ENCODE results near the gene MT1F.
A peak's percentile ranks its signal among the peaks of the same experiment; 100 is the strongest.

Gene MT1F

GRCh38 chr16:56625943-56626654 is 31.7 kb upstream of the MT1F start:
- DNase-seq: no peak

- no peak for DNase-seq
These were observed 31.1 kb upstream of the MT1F start for GRCh38 chr16:56626685-56627084.

- DNase-seq: no peak
These were observed 29.0 kb upstream of the MT1F start for GRCh38 chr16:56628486-56629350.

GRCh38 chr16:56629531-56629930 is 28.2 kb upstream of the MT1F start:
- DNase-seq: no peak

DNA sequence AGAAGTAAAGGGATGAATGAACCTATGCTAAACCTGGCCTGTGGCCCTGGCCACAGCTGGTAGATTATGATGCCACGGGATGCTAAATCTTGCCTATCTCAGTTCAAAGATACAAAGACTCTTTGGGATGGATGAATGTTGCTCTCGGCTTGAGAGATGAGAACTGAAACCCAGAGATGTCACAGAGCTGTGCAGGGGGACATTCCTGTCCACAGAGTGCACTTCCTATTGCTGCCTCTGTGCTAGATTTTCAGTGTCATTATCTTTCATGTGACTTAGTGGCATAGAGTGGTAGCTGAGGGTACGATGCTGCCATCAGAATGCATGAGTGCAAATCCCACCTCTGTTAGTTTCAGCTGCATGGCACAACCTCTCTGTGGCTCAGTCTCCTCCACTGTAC is 27.6 kb upstream of the MT1F start:
- DNase-seq: no peak

GRCh38 chr16:56631197-56631596 is 26.6 kb upstream of the MT1F start:
- DNase-seq: no peak

DNA sequence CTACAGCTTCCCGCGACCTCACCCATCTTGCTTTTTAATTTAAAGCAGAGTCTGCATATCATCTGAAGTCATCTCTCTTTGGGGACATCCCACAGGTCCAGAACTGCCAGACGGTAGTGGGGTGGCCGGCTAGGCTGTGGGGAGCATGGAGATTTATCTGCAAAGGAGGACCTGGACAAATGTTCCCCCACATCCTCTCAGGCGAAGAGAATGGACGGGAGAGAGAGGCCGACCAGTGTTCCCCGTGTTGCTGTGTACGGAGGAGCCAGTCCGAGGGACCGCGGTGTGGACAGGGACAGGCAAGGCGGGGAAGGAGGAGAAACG is 26.0 kb upstream of the MT1F start:
- DNase-seq: no peak

DNA sequence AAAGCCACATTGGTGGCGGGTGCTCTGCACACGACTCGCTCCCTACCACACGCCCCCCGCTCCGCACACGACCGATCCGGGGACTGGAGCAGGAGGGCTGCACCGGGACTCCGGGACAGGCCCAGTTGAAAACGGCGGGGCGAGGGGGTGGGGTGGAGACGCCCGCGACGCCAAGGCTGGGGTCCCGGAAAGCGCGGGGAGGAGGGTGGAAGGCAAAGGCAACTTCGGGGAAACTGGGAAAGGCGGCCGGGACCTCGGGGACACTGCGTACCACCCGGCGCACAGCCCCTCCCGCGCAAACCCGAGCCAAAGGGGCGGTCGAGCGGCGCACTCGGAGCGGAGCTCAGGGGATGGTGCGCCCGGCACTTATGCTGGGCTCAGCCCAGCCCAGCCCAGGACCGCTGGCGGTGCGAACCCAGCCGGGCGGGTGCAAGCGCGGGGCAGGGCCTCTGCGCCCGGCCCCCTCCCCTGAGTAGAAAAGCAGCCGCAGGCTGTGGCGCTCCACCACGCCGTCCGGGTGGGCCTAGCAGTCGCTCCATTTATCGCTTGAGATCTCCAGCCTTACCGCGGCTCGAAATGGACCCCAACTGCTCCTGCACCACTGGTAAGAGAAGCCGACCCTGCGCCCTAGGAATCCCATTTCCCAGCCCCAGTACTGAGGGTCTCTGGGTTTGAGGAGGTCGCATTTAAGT is 25.5 kb upstream of the MT1F start, which contains the start of gene MT1M:
Gene MT1M, plus strand, starts transcription at position 504 of the 692 bp plus-strand sequence. Its CDS starts 73 bp downstream, at position 577.
- no peak for DNase-seq

- no peak for DNase-seq
These were observed 24.9 kb upstream of the MT1F start for GRCh38 chr16:56632848-56633365.

DNA sequence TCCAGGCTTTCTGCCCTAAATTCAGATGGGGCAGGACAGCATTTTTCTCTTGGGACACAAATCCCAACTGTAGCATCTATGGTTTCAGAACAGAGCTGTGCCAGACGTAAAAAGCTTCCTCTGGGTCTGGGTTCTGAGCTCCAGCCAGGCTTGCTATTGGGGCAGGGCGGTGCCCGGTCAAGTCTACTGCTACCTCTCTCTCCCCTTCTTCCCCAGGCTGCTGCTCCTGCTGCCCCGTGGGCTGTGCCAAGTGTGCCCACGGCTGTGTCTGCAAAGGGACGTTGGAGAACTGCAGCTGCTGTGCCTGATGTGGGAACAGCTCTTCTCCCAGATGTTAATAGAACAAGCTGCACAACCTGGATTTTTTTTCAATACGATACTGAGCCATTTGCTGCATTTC is 24.2 kb upstream of the MT1F start:
- DNase-seq: no peak

DNA sequence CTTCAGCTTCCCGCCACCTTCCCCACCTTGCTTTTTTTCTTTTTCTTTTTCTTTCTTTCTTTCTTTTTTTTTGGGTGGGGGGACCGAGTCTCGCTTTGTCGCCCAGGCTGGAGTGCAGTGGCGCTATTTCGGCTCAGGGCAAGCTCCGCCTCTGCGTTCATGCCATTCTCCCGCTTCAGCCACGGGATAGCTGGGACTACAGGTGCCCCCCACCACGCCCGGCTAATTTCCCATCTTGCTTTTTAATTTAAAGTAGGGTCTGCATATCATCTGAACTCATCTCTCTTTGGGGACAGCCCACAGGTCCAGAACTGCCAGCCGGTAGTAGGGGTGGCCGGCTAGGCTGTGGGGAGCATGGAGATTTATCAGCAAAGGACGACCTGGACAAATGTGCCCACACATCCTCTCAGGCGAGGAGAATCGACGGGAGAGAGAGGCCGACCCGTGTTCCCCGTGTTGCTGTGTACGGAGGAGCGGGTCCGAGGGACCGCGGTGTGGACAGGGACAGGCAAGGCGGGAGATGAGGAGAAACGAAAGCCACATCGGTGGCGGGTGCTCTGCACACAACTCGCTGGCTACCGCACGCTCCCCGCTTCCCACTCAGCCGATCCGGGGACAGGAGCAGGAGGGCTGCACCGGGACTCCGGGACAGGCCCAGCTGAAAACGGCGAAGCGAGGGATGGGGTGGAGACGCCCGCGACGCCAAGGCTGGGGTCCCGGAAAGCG is 22.9 kb upstream of the MT1F start:
- DNase-seq: no peak

GRCh38 chr16:56635441-56635967 is 22.3 kb upstream of the MT1F start:
- DNase-seq: no peak

- DNase-seq: no peak
These were observed 20.9 kb upstream of the MT1F start for GRCh38 chr16:56636616-56637413.

DNA sequence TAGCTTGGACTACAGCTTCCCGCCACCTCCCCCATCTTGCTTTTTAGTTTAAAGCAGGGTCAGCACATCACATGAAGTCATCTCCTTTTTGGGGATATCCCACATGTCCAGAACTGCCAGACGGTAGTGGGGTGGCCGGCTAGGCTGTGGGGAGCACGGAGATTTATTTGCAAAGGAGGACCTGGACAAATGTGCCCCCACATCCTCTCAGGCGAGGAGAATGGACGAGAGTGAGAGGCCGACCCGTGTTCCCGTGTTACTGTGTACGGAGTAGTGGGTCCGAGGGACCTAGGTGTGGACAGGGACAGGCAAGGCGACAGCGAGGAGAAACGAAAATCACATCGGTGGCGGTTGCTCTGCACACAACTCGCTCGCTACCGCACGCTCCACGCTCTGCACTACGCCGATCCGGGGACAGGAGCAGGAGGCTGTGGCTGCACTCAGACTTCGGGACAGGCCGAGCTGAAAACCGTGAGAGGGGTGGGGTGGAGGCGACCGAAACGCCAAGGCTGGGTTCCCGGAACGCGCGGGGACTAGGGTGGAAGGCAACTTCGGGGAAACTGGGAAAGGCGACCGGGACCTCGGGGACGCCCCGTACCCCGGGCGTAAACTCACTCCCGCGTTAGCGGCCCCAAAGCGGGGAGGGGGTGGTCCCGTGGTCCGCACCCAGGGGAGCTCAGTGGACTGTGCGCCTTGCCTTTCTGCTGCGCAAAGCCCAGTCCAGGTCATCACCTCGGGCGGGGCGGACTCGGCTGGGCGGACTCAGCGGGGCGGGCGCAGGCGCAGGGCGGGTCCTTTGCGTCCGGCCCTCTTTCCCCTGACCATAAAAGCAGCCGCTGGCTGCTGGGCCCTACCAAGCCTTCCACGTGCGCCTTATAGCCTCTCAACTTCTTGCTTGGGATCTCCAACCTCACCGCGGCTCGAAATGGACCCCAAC is 19.7 kb upstream of the MT1F start, which contains the start of gene MT1A:
Gene MT1A, plus strand, starts transcription at position 853 of the 937 bp plus-strand sequence. Its CDS starts 73 bp downstream, at position 926.
- DNase-seq: no peak

- DNase-seq: no peak
These were observed 18.7 kb upstream of the MT1F start for GRCh38 chr16:56639045-56639444.

- DNase-seq: no peak
These were observed 17.7 kb upstream of the MT1F start for GRCh38 chr16:56640076-56640475.

- DNase-seq: no peak
These were observed 16.6 kb upstream of the MT1F start for GRCh38 chr16:56641166-56641565.

GRCh38 chr16:56643080-56643778 is 14.5 kb upstream of the MT1F start:
- DNase-seq: peak in 1 of 2 donors; percentile 21

DNA sequence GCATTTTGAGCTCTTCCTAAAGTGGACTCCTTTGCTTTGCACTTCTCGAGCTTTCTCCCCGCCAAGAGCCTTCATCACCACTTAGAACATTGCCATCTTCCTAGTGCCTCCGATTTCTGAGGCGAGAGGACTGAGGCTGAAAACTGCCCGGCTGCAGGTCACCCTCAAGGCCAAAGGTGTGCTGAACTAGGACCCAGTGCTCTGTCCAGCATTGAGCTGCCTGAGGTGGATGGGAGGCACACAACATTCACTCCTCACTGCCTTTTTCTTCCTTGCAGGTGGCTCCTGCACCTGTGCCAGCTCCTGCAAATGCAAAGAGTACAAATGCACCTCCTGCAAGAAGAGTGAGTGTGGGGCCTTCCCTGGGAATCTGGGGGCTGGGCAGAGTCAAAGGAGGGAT is 13.9 kb upstream of the MT1F start:
- DNase-seq: no peak

DNA sequence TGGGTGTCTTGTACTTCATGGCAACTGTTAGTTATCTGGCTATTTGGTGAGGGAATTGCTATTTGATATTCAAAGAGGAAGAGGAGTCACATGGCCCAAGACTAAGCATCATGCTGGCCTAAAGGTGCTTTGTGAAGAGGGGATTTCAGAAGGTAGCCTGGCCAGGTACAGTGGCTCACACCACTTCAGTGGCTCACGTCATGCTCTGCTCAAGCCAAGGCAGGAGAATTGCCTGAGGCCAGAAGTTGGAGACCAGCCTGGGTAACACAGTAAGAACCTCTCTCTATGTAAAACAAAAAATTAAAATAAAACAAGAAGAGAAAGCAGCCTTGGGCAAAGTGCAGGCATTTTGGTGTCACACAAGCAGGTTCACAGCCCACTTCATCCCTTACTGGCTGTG is 12.4 kb upstream of the MT1F start:
- no peak for DNase-seq

Measured in bone marrow (tissue), 2 donors.